HG02943 (cell line): ENCODE results near the gene ELOB.

Experiments
- ATAC-seq: cut with Tn5 transposase; IDR thresholded peaks from one replicate; pipeline ENCODE4 v1.9.1; 2021; ENCODE audit warnings: mild to moderate bottlenecking, low read depth, moderate library complexity; ENCODE audit not compliant: unreplicated experiment

ELOB gene

DNA sequence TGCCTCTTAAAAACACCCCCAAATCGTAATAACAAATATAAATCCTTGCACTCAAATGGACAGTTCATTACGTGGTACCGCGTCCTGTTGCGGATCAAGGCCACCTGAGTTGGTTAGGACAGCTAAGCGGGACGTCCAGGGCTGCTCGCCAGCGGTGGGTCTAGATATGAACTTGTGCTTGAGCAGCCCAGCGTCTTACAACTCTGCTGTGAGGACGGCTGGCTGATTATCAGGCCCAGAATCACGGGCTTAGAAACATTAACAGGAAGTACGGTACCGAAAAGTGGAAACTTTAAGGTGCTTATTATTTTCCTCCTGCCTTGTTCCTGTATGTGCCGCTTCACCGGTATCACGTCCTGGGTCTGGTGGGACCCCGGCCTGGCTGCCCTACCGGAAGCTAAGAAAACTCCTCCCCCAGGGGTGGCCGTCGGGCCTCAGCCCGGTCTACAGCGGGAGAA, 25.5 kb downstream of the ELOB start:
- peak; percentile 36 for ATAC-seq

DNA sequence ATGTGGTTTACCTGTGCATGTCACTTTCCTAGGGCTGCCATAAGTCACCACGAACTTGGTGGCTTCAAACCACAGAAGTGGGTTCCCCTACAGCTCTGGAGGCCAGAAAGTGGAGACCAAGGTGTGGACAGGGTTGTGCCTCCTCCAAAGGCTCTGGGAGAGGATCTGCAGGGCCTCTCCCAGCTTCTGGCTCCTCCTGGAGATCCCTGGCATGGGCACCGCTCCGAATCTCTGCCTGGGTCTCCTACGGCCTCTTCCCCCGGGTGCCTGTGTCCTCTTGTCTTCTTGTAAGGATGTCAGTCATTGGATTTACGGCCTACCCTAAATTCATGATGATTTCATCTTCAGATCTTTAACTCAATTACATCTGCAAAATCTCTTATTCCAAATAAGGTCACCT, 27.1 kb downstream of the ELOB start:
- no peak for ATAC-seq

DNA sequence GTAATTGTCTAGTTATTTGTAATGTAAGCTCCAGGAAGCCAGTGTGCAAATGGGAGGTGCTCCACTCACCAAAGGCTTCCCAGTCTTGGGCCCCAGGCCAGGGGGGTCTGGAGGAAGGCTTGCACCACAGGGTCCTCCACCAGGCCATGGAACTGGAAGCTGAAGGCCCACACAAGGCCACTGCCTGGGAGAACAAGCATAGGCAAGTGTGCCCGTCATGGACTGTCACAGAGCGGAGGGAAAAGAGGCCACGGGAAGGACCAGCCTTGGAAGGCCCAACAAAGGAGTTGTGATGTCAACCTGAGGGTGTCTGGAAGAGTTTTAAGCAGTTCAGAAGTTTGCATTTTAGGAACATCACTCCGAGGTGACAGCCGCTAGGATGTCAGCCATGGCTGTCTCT, 27.6 kb downstream of the ELOB start:
- no peak for ATAC-seq

DNA sequence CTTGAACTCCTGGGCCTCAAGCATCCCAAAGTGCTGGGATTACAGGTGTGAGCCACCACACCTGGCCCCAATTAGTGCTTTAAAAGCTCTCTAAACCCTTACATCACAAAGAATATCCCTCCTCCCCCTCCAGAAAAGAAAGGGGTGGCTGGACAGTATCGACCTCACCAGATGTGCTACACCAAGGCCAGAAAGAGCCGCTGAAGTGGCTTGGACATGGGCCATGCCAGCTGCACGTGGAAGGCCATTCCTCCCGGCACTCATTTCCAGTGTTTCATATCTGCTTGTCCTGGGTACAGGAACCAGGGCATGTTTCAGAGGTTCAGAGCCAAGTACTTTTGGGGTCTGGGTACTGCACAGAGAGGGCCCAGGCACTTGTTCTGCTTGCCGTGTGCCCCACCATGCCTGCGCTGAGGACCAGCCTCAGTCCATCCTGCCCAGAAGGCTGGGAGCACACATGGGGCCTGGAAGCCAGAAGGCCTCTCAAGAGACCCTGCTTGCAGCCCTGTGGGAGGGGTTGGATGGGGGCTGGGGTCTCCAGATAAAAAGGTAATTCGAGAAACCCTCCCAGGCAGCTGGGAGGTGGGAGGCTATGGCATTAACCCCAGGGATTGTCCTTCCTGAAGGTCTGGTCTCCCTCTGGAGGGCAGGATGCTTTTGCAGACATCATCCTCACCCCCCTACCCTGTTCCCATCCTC, 28.2 kb downstream of the ELOB start:
- ATAC-seq = no peak

DNA sequence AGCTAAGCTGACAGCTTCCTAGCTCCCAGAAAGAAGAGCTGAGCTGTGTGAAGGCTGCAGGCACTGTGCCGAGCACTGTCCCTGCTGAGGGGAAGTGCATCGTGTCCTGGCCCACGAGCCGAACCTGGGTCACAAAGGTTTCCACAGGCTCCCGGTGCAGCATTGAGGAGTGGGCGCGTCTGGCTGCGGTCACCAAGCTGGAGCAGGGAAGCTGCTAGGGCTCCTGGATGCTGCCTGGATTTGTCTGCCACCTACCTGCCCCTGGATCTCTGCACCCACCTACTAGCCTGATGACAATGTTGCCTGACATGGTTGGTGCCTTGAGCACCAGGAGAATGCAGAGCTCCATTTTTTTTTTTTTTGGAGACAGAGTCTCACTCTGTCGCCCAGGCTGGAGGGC, 31.1 kb downstream of the ELOB start:
- no peak for ATAC-seq

DNA sequence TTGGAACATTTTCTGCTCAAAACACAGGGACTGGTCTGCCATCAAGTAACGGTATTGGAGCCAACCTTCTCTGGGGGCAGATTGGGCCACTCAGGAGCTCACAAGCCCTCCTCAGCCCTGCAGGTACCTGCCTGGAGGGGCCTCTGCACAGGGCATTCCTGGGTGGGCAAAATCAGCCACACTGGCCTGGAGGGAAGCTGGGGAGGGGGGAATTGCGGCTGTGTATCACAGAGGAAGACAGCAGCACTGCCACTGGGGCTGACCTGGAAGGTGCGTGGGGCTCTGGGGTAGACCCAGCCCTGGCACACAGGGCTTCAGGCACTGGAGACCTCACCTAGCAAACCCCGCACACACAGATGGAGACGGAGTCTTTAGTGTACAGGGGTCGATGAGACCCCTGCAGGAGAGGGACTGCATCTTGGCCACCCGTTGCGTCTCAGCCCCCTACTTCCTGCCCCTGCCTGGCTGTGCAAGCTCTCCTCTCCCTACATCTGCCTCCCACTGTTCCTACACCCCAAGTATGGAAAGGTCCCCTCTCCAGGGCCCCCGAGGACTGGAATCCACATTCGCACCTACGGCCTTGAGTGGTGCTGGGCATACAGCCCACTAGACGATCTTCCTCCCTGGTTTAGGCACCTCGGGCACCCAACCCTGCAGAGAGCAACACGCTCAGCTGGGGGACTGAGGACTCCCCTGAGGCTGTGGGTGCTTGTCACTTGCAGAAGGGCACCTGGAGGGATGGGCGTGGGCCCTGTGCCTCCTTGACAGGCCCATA, 31.8 kb downstream of the ELOB start:
- ATAC-seq = no peak

DNA sequence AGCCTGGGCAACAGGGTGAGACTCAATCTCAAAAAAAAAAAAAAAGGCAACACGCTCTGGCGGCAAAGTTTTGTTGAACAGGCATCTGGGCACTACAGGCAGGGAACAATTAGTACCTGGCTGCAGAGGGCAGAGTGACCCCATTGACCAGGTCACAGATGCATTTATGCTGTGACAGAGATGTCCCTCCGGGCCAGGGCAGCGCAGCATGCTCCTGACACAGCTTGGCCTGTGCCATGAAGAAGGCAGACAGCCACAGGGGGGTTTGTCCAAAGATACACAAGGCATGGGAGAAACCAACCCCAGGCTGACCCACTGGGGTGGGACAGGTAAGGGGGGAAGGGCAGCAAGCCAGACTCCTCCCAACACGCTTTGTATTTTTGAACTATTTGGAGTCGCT, 32.4 kb downstream of the ELOB start:
- no peak for ATAC-seq

DNA sequence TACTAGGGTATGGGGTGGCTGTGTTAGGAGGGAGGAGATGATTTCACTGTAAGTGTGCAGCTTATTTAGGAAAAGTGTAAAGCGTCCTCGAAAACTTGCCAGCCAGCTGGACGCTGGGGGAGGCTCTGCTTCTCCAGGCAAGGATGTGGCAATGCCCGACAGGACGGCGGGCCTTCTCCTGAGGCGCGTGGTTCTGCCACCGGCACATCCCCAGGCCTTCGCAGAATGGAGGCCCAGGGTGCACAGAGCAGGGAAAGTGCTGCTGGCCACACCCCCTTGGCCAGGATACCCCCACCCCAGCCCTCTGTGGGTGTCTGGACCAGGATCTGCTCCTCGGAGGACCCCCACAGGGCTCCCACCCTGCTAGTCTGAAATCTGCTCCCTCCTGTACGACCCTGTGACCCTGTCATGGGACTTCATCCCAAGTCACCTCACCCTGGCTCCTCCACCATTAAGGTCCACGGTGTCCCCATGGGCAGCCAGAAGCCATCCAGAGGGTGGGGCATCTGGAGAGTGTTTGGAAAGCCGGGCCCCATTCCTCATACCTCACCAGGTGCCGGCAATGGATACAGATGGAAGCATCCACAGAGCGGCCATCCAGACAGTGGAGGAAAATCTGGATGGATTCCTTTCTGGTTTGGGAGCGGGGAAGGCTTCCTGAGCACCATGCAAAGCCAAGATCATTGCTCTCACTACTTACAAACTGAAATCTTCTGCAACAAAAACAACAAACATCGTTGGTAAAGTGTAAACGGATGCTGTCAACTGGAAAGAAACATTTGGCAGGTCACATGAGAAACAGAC, 33.9 kb downstream of the ELOB start:
- no peak for ATAC-seq

DNA sequence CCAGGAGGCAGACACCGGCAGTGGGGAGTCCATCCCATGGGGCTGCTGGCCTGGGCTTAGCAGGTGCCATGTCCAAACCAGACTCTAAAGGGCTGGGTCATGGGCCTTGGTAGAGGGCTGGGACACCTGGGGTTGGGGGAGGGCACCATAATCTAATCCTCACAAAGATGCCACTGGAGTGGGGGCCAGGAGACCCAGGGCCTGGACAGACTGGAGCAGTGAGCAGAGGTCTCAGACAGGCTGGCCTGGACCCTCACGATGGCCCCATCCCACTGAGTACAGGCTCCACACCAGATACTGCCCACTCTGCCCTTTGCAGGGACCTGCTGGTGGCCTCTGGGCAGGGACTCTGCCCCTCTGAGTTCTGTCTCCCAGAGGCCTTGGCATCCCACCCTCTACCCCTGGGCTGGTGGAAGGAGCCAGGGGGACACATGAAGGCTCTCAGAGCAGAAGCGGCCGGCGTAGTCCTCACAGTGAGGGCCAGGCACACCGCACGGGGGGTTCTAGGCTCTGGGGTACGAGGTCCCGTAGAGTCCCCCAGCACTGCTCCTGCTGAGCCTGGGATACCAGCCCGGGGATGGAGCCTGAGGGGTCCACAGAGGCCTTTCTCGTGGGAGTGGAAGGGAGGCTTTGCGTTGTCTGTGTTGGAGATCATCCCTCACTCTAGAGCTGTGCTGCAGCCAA, 34.6 kb downstream of the ELOB start:
- ATAC-seq = no peak

DNA sequence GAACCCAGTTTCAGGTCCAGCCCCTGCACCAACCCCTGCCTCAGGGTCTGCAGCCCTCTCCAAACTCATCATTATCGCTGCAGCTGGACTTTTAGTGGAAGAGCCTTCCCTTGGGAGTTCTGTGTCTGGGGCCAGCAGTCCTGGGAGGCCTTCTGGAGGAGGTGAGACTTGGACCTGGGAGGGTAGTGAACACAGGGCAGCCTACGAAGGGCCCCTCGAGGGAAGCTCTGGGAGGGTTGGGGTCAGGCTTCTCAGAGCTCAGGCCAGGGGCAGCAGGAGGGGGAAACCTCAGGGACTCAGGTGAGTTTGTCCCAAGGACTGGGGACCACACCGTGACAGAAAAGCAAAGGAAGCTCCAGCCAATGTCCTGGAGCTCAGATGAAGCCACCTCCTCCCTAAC, 35.9 kb downstream of the ELOB start:
- no peak for ATAC-seq

DNA sequence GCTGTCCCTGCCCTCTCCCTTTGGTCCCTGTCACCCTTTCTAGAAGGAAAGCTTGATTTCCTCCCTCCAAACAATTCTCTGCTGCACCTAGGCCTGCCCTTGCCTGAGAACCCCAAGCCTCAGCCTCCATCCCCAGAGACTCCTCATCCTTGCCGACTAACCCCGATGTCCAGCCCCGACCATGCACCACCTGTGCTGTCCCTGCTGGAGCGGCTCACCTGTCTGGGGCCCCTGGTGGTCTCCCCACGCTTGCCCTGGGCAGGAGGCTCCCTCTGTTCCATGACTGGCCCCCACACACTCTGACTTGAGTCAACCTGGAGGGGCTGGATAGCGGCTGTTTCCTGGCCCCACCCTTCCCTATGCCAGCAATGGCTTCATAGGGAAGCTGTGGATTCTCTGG, 36.6 kb downstream of the ELOB start:
- ATAC-seq = no peak

DNA sequence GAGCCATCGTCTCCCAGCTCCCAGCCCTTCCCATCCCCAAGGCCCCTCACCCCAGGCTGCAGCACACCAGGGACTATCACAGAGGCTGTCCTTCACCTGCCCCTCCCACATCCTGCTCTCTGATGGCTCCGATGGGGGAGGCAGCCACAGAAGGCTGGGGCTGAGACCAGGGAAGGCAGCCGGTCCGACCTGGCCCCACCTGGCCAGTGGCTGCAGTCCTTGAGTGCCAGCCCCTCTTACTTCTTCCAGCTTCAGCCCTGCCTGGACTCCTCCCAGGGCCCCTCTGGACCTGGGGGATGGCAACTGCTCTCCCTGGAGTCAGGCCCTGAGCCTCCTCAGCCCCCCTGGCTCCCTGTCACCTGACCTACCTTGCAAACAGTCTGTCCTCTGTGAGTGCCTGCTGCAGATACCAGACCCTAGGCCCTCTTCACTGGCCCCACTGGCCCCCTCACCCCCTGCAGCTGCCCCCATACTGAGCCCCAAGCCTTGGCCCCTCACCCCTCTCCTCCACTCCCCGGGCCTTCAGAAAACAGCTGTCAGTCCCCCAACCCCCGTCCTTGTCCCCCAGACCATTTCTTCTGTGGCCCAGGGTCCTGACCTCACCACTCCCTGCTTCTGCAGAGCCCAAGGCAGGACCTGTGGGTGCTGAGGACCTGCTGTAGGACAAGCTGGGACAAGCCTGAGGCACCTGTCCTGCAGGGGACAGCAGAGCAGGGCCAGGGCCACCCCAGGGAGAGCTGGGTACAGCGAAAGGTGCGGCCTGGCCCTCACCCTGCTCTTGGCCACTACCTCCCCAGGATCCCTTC, 37.3 kb downstream of the ELOB start:
- no peak for ATAC-seq

DNA sequence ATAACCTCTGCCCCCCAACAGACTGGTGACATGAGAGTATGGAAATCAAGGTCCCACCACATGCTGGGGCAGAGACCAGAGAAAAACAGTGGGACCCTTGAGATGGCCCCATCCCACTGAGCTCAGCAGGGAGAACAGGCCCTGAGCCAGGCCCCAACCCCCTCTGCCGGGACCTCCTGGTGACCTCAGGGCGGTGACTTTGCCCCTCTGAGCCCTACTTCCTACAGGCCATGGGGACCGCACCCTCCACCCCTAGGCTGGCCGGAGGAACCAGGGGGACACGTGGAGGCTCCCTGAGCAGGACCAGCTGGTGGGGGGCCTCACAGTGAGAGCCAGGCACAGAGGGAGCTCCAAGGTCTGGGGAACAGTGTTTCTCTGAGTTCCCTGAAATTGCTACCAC, 38.5 kb downstream of the ELOB start:
- no peak for ATAC-seq

DNA sequence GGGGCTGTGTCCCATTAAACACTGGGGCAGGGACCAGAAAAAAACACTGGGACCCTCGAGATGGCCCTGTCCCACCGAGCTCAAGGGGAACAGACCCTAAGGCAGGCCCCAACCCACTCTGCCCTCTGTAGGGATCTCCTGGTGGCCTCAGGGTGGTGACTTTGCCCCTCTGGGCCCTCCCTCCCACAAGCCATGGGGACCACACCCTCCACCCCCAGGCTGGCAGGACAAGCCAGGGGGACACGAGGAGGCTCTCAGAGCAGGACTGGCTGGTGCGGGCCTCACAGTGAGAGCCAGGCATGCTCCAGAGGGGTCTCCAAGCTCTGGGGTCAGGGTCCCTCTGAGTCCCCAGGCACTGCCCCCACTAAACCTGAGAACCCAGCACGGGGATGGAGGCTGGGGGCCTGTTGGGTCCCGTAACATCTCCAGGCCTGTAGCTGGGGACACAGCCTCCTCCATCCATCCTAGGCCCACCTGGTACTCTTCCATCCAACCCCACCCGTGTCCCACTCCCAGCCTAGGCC, 39.1 kb downstream of the ELOB start:
- ATAC-seq = no peak

DNA sequence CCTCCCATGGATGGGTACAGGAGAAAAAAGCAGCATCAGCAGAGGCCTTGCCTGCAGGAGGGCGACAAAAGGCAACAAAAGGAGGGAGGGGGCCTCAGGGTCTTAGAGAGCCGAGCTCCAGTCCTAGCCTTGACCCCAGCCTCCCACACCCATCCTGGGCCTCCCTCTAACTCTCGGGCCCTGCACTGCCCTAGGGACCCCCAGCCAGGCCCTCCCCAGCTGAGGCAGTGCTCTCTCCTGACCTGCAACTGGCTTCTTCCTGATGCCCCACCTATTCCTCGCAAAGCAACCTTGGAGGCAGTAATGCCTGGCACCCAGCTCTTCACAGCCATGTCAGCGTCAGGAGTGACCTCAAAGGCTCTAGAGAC, 39.9 kb downstream of the ELOB start:
- no peak for ATAC-seq

DNA sequence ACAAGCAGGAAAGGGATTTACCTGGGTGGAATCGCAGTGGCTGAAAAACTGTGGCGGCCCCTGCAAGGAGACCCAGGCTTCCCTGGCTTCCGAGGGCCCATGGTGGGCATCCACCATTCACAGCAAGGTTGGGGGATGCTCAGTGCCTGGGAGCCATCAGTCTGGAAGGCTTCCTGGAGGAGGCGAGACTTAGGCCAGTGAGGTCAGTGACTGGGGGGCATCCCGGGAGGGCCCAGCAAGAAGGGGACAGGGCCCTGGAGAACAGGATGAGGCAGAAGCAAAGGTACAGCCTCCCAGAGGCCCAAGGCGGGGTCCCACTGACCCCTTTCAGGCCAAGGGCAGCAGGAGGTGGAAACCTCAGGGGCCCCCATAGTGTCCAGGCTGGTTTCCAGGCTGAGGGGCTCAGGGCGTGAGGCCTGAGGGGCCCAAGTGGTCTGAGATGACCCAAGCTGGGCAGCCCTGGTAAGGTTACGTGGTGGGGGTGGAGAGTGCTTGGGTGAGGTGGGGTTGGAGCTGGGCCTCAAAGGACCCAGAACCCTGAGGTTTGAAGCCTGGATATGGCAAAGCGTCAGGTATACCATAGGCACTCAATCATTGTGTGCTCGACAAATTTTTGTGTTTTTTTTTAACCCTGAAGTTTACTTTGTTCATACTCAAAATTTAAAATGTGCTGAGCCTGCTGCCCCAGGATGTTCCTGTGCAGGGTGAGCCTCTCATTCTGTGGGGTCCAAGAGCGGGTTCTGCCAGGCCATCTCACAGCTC, 40.4 kb downstream of the ELOB start:
- no peak for ATAC-seq

DNA sequence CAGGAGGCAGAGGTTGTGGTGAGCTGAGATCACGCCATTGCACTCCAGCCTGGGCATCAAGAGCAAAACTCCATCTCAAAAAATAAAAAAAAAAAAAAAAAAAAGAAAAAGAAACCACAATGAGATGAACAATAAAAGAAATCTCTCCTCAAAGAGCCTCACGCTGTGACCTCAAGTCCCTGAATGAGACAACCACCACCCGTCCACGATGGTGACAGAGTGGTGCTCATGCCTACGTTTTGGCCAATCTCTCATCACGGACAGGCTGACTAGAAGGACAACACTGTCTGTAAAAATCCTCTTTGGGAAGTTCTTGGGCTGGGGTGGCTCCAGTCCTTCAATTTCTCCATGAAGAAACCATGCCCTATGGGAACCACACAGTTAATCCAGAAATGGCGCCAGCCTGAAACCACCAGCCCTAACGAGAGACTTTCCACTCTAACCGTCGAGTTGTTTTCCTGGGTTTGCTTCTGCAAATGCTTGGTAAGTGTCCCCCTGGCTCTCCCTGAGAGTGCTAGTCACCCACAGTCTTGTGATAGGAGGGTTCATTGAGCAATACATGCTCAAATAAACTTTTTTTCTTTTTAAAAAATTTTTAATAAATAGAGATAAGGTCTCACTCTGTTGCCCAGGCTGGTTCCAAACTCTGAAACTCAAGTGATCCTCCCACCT, 42.1 kb downstream of the ELOB start:
- ATAC-seq = no peak

DNA sequence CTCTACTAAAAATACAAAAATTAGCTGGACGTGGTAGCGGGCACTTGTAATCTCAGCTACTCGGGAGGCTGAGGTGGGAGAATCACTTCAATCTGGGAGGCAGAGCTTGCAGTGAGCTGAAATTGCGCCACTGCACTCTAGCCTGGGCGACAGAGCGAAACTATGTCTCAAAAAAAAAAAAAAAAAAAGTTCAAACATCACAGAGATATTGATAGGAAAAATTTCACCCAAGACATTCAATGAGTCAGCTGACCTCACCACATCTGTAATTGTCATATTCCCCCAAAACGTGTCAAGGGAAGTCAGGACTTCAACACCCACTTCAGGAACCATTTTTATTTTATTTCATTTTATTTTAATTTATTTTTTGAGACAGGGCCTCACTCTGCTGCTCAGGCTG, 49.0 kb downstream of the ELOB start:
- ATAC-seq = no peak

DNA sequence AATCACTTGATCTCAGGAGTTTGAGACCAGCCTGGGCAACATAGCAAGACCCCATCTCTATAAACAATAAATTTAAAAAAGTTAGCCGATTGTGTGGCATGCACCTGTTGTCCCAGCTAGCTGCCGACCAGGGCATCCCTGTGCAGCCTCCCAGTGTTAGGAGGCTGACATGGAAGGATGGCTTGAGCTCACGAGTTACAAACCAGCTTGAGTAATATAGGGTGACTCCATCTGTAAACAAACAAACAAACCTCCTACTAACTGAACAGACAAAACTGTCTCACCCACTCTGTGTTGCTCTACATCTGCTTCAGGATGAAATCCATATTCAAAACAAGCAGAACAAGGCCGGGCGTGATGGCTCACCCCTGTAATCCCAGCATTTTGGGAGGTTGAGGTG, 50.2 kb downstream of the ELOB start:
- ATAC-seq = no peak
